Naive B cell (primary cell): ENCODE data around the gene ADGRA1. TPM values are rescaled to one million over a fixed set of nuclear protein-coding genes. Genes with fewer than 3 reads are reported as not detected.

Experiments used
- ATAC-seq, 2 donors: fragments of 150-1000 bp; cut with Tn5 transposase; 2 replicates each; pipeline ENCODE4 v1.10.0; 2021; ENCODE audit warnings: low read depth in 2 of 2, mild to moderate bottlenecking in 2 of 2, moderate library complexity in 2 of 2
- DNase-seq: peaks from one replicate; pipeline ENCODE4 v3.0.0; 2022
- H3K27ac Mint-ChIP-seq, 6 donors: one replicate each; pipeline ENCODE4 v1.8.0; 2020 to 2022; ENCODE audit warnings: mild to moderate bottlenecking in 6 of 6, mixed read lengths in 6 of 6, moderate library complexity in 5 of 6, inconsistent platforms in 2 of 6
- H3K27me3 Mint-ChIP-seq, 3 donors: one replicate each; pipeline ENCODE4 v1.8.0; 2021 to 2022; ENCODE audit warnings: mixed read lengths in 3 of 3, mild to moderate bottlenecking in 1 of 3
- H3K36me3 Mint-ChIP-seq, 2 donors: one replicate each; pipeline ENCODE4 v1.8.0; 2020 to 2022; ENCODE audit warnings: mixed read lengths in 2 of 2, inconsistent platforms in 1 of 2, mild to moderate bottlenecking in 1 of 2
- H3K4me1 Mint-ChIP-seq, 3 donors: one replicate each; pipeline ENCODE4 v1.8.0; 2020 to 2022; ENCODE audit warnings: mixed read lengths in 3 of 3, inconsistent platforms in 1 of 3, mild to moderate bottlenecking in 1 of 3, moderate library complexity in 1 of 3
- H3K4me3 Mint-ChIP-seq, 8 donors: one replicate each; pipeline ENCODE4 v1.8.0; 2020 to 2022; ENCODE audit warnings: mild to moderate bottlenecking in 8 of 8, mixed read lengths in 8 of 8, moderate library complexity in 8 of 8, inconsistent platforms in 2 of 8
- H3K9me3 Mint-ChIP-seq, 7 donors: one replicate each; pipeline ENCODE4 v1.8.0; 2020 to 2022; ENCODE audit warnings: mixed read lengths in 7 of 7, mild to moderate bottlenecking in 5 of 7, inconsistent platforms in 2 of 7, moderate library complexity in 1 of 7
- polyA plus RNA-seq, 6 donors: library from polyadenylated mRNA; unstranded; fragments of 300-500 nt; fragmentation: Illumina TruSeq; gene quantifications; one replicate each; pipeline ENCODE4 v1.2.3, GENCODE V29; 2021; ENCODE audit warnings: low read depth in 6 of 6

Gene ADGRA1
- polyA plus RNA-seq, 6 donors from 2014 or later, result not detected

GRCh38 chr10:133151543-133151972 lies 63.8 kb downstream of the ADGRA1 start:
- ATAC-seq, result no peak
- Mint-ChIP-seq H3K4me3 (no peak overlapping the region), H3K9me3 (peaks cover 6 to 38% (median 19%) of the 10 kb centered on the region in 7 donors), H3K27me3 (peaks cover 38 to 79% (median 64%) of the 10 kb centered on the region in 3 donors), H3K4me1 (no peaks in the 10 kb centered on the region), H3K27ac (no peak overlapping the region), H3K36me3 (peaks cover 0 to 29% of the 10 kb centered on the region in 2 donors)
- no peak for DNase-seq

GRCh38 chr10:133154411-133154810 lies 66.7 kb downstream of the ADGRA1 start:
- Mint-ChIP-seq H3K27ac (no peak overlapping the region), H3K9me3 (peaks cover 0 to 10% (median 5%) of the 10 kb centered on the region in 7 donors), H3K36me3 (peaks cover 0 to 3% of the 10 kb centered on the region in 2 donors), H3K4me3 (no peak overlapping the region), H3K27me3 (peaks cover 18 to 50% (median 35%) of the 10 kb centered on the region in 3 donors), H3K4me1 (no peaks in the 10 kb centered on the region)
- ATAC-seq (no peak), DNase-seq (no peak)

GRCh38 chr10:133154996-133155778 lies 67.5 kb downstream of the ADGRA1 start:
- H3K27ac Mint-ChIP-seq, result no peak overlapping the region
- no peaks in the 10 kb centered on the region for H3K36me3 Mint-ChIP-seq
- DNase-seq (no peak), ATAC-seq (no peak)
- no peaks in the 10 kb centered on the region for H3K4me1 Mint-ChIP-seq
- peaks cover 10 to 43% (median 28%) of the 10 kb centered on the region in 3 donors for H3K27me3 Mint-ChIP-seq
- H3K9me3 Mint-ChIP-seq, result peaks cover 0 to 5% (median 0%) of the 10 kb centered on the region in 7 donors
- peak overlapping the region in 1 of 8 donors; percentile 41 for H3K4me3 Mint-ChIP-seq

- H3K27ac Mint-ChIP-seq, result no peak overlapping the region
- H3K27me3 Mint-ChIP-seq, result peaks cover 6 to 38% (median 14%) of the 10 kb centered on the region in 3 donors
- H3K36me3 Mint-ChIP-seq, result no peaks in the 10 kb centered on the region
- H3K4me1 Mint-ChIP-seq, result peaks cover 0 to 2% (median 0%) of the 10 kb centered on the region in 3 donors
- ATAC-seq (no peak), DNase-seq (no peak)
- peaks cover 0 to 5% (median 0%) of the 10 kb centered on the region in 7 donors for H3K9me3 Mint-ChIP-seq
- H3K4me3 Mint-ChIP-seq, result peak overlapping the region in 2 of 8 donors; percentile 32 to 39
Observed at GRCh38 chr10:133156674-133157579, 69.2 kb downstream of the ADGRA1 start.

GRCh38 chr10:133157662-133158436 lies 70.1 kb downstream of the ADGRA1 start:
- H3K27ac Mint-ChIP-seq, result no peak overlapping the region
- H3K9me3 Mint-ChIP-seq, result peaks cover 0 to 5% (median 0%) of the 10 kb centered on the region in 7 donors
- peaks cover 0 to 4% of the 10 kb centered on the region in 2 donors for H3K36me3 Mint-ChIP-seq

GRCh38 chr10:133158437-133158755 lies 70.7 kb downstream of the ADGRA1 start:
- Mint-ChIP-seq H3K9me3 (peaks cover 0 to 5% (median 0%) of the 10 kb centered on the region in 7 donors), H3K4me3 (peak overlapping the region in 4 of 8 donors; percentile 10 to 73 (median 40)), H3K36me3 (peaks cover 0 to 8% of the 10 kb centered on the region in 2 donors), H3K27ac (no peak overlapping the region), H3K4me1 (peaks cover 0 to 4% (median 2%) of the 10 kb centered on the region in 3 donors), H3K27me3 (peaks cover 15 to 42% (median 16%) of the 10 kb centered on the region in 3 donors)
- ATAC-seq, result no peak
- DNase-seq, result no peak

More at GRCh38 chr10:133157662-133158436, 70.1 kb downstream of the ADGRA1 start:
- DNase-seq, result no peak
- Mint-ChIP-seq H3K4me3 (peak overlapping the region in 4 of 8 donors; percentile 10 to 73 (median 38)), H3K4me1 (peaks cover 0 to 3% (median 2%) of the 10 kb centered on the region in 3 donors), H3K27me3 (peaks cover 12 to 38% (median 14%) of the 10 kb centered on the region in 3 donors)
- no peak for ATAC-seq

GRCh38 chr10:133158756-133159610 lies 71.3 kb downstream of the ADGRA1 start:
- Mint-ChIP-seq H3K9me3 (peaks cover 0 to 5% (median 0%) of the 10 kb centered on the region in 7 donors), H3K4me1 (peaks cover 0 to 4% (median 2%) of the 10 kb centered on the region in 3 donors), H3K4me3 (peak overlapping the region in 6 of 8 donors; percentile 24 to 47 (median 42)), H3K27ac (no peak overlapping the region), H3K27me3 (peaks cover 18 to 46% (median 21%) of the 10 kb centered on the region in 3 donors), H3K36me3 (peaks cover 0 to 8% of the 10 kb centered on the region in 2 donors)
- ATAC-seq (no peak), DNase-seq (no peak)

GRCh38 chr10:133159611-133159949 lies 71.9 kb downstream of the ADGRA1 start:
- peaks cover 0 to 4% (median 0%) of the 10 kb centered on the region in 7 donors for H3K9me3 Mint-ChIP-seq
- H3K27me3 Mint-ChIP-seq, result peaks cover 12 to 42% (median 22%) of the 10 kb centered on the region in 3 donors
- H3K4me1 Mint-ChIP-seq, result peaks cover 0 to 4% (median 2%) of the 10 kb centered on the region in 3 donors
- ATAC-seq (no peak), DNase-seq (no peak)
- H3K4me3 Mint-ChIP-seq, result peak overlapping the region in 3 of 8 donors; percentile 24 to 47 (median 43)
- H3K27ac Mint-ChIP-seq, result no peak overlapping the region
- peaks cover 0 to 8% of the 10 kb centered on the region in 2 donors for H3K36me3 Mint-ChIP-seq

GRCh38 chr10:133159950-133160825 lies 72.5 kb downstream of the ADGRA1 start, which contains the start of gene KNDC1:
TSS of gene KNDC1 (plus strand) at chr10:133160219. CDS start at chr10:133160468, 249 bp downstream.
- H3K27me3 Mint-ChIP-seq, result peaks cover 12 to 36% (median 22%) of the 10 kb centered on the region in 3 donors

GRCh38 chr10:133160826-133161471 lies 73.2 kb downstream of the ADGRA1 start:
- Mint-ChIP-seq H3K9me3 (no peaks in the 10 kb centered on the region), H3K27ac (no peak overlapping the region), H3K36me3 (peaks cover 0 to 8% of the 10 kb centered on the region in 2 donors), H3K27me3 (peaks cover 12 to 39% (median 23%) of the 10 kb centered on the region in 3 donors), H3K4me3 (peak overlapping the region in 7 of 8 donors; percentile 24 to 65 (median 42)), H3K4me1 (peaks cover 0 to 4% (median 2%) of the 10 kb centered on the region in 3 donors)
- no peak for ATAC-seq
- no peak for DNase-seq

More at GRCh38 chr10:133159950-133160825, 72.5 kb downstream of the ADGRA1 start, which contains the start of gene KNDC1:
- Mint-ChIP-seq H3K4me1 (peaks cover 0 to 4% (median 2%) of the 10 kb centered on the region in 3 donors), H3K9me3 (no peaks in the 10 kb centered on the region), H3K4me3 (peak within 1 kb of the TSS in 7 of 8 donors; percentile 29 to 65 (median 47)), H3K27ac (no peak within 1 kb of the TSS), H3K36me3 (peaks cover 0 to 8% of the 10 kb centered on the region in 2 donors)
- peak; percentile 40 to 49 for ATAC-seq
- no peak for DNase-seq
